ENCODE results near the gene LRRC27. TPM values are rescaled to one million over a fixed set of nuclear protein-coding genes. Genes with fewer than 3 reads are reported as not detected.
"Not testable (repeated sequence)": the region's sequence is repeated elsewhere in the genome, so short reads cannot be mapped to it uniquely, and the experiment has no call there.

Gene LRRC27
- total RNA-seq, 1 donor from 2014 or later: 5.8 TPM

DNA sequence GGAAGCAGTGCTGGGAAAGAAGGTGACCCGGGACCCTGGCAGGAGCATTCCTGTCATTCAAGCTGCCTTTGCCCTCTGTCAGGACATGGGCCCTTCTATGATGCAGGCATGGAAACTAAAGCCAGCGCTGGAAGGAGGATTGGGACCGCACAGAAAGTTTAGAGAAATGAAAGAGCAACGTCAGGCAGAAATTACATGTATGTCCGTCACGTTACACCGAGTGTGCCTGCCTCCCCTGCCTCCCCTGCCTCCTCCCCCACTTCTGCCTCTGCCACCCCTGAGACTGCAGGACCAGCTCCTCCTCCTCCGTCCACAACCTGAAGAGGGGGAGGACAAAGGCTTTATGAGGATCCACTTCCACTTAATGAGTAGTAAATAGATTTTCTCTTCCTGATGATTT is 51.1 kb downstream of the LRRC27 start:
- TF ChIP-seq, protein P1, sequence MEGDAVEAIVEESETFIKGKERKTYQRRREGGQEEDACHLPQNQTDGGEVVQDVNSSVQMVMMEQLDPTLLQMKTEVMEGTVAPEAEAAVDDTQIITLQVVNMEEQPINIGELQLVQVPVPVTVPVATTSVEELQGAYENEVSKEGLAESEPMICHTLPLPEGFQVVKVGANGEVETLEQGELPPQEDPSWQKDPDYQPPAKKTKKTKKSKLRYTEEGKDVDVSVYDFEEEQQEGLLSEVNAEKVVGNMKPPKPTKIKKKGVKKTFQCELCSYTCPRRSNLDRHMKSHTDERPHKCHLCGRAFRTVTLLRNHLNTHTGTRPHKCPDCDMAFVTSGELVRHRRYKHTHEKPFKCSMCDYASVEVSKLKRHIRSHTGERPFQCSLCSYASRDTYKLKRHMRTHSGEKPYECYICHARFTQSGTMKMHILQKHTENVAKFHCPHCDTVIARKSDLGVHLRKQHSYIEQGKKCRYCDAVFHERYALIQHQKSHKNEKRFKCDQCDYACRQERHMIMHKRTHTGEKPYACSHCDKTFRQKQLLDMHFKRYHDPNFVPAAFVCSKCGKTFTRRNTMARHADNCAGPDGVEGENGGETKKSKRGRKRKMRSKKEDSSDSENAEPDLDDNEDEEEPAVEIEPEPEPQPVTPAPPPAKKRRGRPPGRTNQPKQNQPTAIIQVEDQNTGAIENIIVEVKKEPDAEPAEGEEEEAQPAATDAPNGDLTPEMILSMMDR (conservative IDR thresholded peaks at IDR 0.05; ENCODE audit: low read depth, low read length): no peak
- no peak for DNase-seq (ENCODE audit: low read depth)
- H3K4me3 ChIP-seq (ENCODE audit: low read depth, low read length): no peak overlapping the region

DNA sequence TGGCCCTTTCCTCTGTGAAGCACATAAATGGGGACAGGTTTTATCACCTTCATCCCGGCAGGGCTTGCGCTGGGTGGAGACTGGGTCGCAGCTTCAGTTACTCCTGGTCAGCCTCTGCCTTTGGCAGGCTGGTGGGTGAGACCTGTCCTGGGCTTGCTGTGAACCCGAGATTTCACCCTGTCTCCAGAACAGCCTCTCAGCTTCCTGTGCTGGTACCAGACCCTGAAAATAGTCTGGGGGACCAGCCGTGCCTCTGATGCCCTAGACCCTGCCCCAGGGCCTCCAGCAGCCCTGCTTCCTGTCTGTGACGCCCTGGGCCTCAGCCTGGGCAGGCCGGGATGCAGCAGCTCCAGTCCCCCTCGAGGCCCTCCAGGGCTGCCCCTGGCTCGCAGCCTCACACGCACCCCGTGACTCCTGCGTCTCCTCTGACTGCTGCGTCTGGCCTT is 51.8 kb downstream of the LRRC27 start:
- no peak for DNase-seq (ENCODE audit: low read depth)
- TF ChIP-seq, protein P1 (conservative IDR thresholded peaks at IDR 0.05; ENCODE audit: low read depth, low read length): no peak
- H3K4me3 ChIP-seq (ENCODE audit: low read depth, low read length): no peak overlapping the region

DNA sequence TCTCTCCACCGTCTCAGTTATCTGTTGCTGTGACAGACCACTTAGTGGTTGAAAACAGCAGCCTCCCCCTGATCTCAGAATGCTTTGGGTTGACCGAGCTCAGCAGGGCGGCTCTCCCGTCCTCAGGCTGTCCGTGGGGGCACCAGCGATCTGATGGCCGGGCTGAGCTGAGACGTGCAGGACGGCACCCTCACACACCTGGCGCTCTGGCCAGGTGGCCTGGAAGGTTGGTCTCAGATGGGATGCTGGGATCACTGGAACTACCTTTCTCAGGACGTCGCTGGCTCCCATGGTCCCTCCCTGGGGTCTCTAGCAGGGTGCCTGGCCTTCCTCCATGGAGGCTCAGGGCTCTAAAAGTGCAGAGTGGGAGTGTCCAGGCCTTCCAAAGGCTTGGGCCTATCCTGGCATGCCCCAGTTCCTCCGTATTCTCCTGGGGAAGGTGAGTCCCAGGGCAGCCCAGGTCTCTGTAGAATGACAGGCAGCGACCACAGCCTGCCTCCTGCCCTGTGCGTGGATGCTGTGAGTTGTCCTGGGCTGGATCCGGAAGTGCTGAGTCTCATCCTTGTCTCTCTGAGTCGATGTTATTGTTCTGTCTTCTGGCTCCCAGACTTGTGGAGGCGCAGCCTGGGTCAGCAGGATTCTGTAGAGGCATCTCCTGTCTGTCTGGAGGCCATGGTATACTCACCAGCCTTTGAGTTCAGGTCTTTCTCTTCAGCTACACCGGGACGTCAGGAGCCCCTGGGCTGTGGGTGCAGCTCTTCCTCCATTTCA is 52.8 kb downstream of the LRRC27 start:
- H3K4me3 ChIP-seq (ENCODE audit: low read depth, low read length): no peak overlapping the region
- DNase-seq (ENCODE audit: low read depth): no peak
- TF ChIP-seq, protein P1 (conservative IDR thresholded peaks at IDR 0.05; ENCODE audit: low read depth, low read length): no peak

DNA sequence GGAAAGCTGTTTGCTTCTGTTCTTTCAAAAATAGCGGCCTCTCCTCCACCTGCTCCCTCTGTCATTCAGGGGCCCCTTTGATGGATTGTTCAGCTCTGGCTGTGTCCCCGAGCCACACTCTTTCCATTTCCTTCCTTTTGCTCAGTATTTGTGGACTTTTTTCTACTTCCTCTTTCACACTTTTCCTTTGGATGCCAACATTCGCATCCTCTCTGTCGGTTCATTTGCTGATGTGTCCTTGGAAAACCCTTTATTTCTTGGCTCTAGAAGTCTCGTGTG is 53.3 kb downstream of the LRRC27 start:
- TF ChIP-seq, protein P1 (conservative IDR thresholded peaks at IDR 0.05; ENCODE audit: low read depth, low read length): no peak
- no peak overlapping the region for H3K4me3 ChIP-seq (ENCODE audit: low read depth, low read length)
- no peak for DNase-seq (ENCODE audit: low read depth)

DNA sequence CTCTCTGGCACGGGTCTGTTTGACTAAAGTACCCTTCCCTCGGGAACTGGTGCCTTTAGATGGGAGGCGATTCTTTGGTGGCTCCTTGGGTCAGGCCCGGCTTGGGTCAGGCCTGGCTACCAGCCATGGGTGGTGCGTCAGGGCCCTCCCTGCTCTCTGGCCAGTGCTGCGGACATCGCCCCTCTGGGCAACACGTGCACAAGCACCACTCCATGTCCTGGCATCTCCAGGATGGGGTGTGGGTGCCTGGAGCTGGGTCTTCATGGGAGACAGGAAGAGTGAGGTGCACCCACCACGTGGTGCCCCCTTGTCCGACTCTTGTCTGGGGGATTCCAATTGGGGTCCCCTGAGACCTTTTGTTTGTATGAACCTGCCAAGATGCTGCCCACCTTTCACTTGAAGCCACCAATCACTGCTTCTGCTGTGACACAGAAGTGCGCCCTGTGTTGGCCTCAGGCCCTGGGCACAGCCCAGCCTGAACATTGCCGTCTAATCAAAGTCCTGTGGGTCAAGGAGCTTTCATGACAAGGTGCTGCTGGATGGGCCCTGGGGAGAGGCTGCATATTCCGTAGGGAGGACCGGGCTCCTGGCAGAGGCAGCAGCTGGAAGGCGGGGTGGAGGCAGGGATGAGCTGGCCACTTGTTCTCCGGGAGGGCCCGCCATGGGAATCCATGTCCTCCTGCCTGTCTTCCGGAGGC is 53.9 kb downstream of the LRRC27 start:
- DNase-seq (ENCODE audit: low read depth): no peak
- no peak overlapping the region for H3K4me3 ChIP-seq (ENCODE audit: low read depth, low read length)
- TF ChIP-seq, protein P1 (conservative IDR thresholded peaks at IDR 0.05; ENCODE audit: low read depth, low read length): no peak

DNA sequence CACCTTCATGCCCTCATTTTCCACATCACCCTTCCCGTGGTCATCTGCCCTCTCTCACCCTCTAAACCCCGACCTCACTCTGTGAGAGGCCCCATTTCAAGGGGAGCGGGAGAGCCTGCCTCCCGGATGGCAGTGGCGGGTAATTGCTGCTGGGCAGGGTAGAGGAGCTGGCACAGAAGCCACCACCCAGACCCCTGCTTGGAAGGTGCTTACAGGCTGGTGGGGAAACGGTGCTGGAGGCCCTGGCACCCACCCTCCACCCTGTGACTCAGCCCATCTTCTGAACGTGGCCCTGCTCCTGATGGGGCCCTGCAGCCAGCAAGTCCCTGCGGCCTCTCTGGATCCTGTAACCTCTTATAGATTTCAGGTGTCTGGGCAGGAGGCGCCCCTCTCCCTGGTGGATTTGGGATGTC is 54.4 kb downstream of the LRRC27 start:
- no peak for DNase-seq (ENCODE audit: low read depth)
- no peak overlapping the region for H3K4me3 ChIP-seq (ENCODE audit: low read depth, low read length)
- TF ChIP-seq, protein P1 (conservative IDR thresholded peaks at IDR 0.05; ENCODE audit: low read depth, low read length): no peak

DNA sequence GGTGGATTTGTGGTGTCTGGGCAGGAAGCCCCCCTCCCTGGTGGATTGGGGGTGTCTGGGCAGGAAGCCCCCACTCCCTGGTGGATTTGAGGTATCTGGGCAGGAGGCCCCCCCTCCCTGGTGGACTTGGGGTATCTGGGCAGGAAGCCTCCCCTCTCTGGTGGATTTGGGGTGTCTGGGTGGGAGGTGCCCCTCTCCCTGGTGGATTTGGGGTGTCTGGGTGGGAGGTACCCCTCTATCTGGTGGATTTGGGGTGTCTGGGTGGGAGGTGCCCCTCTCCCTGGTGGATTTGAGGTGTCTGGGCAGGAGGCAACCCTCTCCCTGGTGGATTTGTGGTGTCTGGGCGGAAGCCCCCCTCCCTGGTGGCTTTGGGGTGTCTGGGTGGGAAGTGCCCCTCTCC is 54.9 kb downstream of the LRRC27 start:
- not testable (repeated sequence) for DNase-seq (ENCODE audit: low read depth); H3K4me3 ChIP-seq (ENCODE audit: low read depth, low read length)

Data from epithelial cell of proximal tubule (primary cell).